Left ventricle myocardium superior (tissue), 1 donor: Measurements from ENCODE around the gene NDUFB10. TPM values are rescaled to one million over a fixed set of nuclear protein-coding genes. Genes with fewer than 3 reads are reported as not detected.
A peak's percentile ranks its signal among the peaks of the same experiment; 100 is the strongest.

Experiments
- ATAC-seq: fragments of 200-7000 bp; cut with Tn5 transposase; one replicate; pipeline ENCODE4 v1.9.1; 2020; ENCODE audit warnings: mild to moderate bottlenecking, moderate library complexity
- DNase-seq: peaks from one replicate; pipeline ENCODE4 v3.0.0-alpha.2; 2020
- intact Hi-C: fragments of 100-400 bp; cut with micrococcal nuclease; formaldehyde crosslinking; loops from one replicate; pipeline ENCODE4 v1.11.0; 2022
- total RNA-seq: library from RNA; stranded (reverse); fragmentation: NEBNext Ultra II Directional; extraction: Animal tissue kit (Norgen Biotek cat#: 25700); gene quantifications from one replicate; pipeline ENCODE4 v1.2.1, GENCODE V29; 2021
- donor health status: DM: no; HTN: yes; CAD: no; lungs with severe emphysema.

The NDUFB10 gene
- total RNA-seq, 1 donor from 2014 or later: 769 TPM

DNA sequence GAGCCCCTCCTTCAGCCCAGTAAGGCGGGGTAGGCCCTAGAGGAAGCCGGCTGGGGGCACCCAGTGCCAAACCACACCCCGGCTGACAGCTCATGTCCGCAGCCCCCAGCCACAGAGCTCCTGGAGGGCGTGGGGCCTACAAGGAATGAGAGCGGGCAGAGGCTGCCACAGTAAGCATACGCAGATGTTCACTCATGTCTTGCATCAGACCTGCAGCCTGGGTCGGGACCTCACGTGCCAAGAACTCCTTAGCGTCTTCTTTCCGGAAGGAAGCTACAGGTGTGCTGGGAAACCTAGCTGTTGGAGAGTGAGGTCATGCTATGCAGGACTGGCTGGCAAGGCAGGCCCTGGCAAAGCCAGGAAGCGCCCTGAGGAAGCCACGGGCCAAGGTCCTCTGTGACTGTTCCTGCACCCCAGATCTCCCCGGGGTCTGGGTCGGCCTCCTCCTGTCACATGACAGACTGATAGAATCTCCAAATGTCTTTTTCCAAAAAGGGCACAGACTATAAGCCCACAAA, 48.7 kb downstream of the NDUFB10 start:
- intact Hi-C loops: no loop called here
- peak; percentile 41 for DNase-seq
- no peak for ATAC-seq

DNA sequence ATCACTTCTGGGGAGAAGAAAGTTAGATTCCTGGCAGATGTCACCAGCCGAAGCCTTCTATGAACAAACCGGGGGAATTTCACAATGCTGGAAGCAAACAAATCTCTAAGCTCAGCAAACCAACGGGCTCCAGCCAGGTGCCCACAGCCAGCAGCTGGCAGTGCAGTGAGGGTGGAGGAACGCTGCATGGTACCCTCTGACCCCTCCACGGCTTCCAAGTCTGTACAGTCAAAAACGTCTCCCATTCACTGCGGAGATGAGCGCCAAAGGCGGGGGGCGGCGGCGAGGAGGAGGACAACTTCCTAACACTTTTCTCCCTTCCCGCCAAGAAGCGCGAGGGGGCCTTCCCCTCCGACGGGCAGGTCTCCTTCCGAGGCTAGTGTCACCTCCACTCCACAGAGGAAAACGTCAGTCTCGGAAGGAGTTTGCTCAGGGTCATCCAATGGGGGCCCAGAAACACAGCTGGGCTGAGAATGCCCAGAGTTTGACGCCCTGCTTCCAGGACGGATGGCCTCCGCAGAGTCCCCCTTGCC, 49.4 kb downstream of the NDUFB10 start:
- DNase-seq (peak; percentile 36), ATAC-seq (no peak)
- intact Hi-C loops: no loop called here

- peak; percentile 3 for ATAC-seq
- intact Hi-C loops: no loop called here
- DNase-seq: peak; percentile 49
Measured at GRCh38 chr16:2009164-2009711, 49.9 kb downstream of the NDUFB10 start.

DNA sequence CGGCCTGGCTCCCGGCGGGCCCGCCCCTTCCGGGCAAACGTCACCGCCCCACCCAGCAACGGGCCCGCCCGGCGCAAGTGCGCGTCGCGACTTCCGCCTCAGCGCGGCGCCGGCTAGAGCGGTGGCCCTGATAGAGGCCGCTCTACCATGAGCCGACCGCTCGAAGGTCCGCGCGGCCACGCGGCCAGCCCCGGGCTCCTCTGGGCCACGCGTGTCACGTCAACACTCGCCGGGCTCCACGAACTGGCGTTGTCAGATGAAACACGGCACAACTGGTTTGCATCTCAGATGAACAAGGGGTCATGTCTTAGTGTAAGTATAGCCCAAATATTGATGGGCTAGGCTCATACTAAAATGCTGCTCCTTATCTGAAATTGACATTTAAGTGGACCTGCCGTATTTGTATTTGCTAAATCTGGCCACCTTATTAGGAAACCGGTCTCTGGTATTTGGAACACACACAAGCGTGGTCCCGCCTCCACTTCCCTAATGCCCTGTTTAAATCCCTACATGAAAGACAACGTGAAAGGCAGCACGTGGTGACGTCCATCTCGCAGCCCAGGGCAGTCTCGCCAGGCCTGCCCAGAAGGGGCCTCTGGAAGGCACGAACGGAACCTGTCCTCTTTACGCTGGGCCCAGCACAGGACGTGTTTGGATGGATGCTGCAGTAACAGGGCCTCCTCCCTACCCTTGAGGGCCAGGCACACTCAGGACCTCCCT, 50.6 kb downstream of the NDUFB10 start, which contains the start of gene ZNF598:
Gene ZNF598 (minus strand): TSS at position 31 of the 720 bp plus-strand sequence.
- ATAC-seq (peak; percentile 96), DNase-seq (peak; percentile 93)
- intact Hi-C loops: no loop called here

Other genes starting within 250 kb of the NDUFB10 start
- gene NME3, start 188.0 kb upstream of the NDUFB10 start, total RNA-seq: 38.3 TPM
- 8.1 TPM for gene EME2, start 186.7 kb upstream of the NDUFB10 start, total RNA-seq
- 85.9 TPM for gene MRPS34, start 186.4 kb upstream of the NDUFB10 start, total RNA-seq
- 40.8 TPM for gene SPSB3, start 177.0 kb upstream of the NDUFB10 start, total RNA-seq
- 36.6 TPM for gene NUBP2, start 176.6 kb upstream of the NDUFB10 start, total RNA-seq
- not detected for gene IGFALS, start 165.8 kb upstream of the NDUFB10 start, total RNA-seq
- gene HAGH, start 132.7 kb upstream of the NDUFB10 start, total RNA-seq: 182 TPM
- gene FAHD1, start 132.3 kb upstream of the NDUFB10 start, total RNA-seq: 30.0 TPM
- gene MEIOB, start 87.4 kb upstream of the NDUFB10 start, total RNA-seq: not detected
- not detected for gene HS3ST6, start 41.1 kb upstream of the NDUFB10 start, total RNA-seq
- 25.9 TPM for gene MSRB1, start 16.3 kb upstream of the NDUFB10 start, total RNA-seq
- 315 TPM for gene RPL3L, start 4.8 kb upstream of the NDUFB10 start, total RNA-seq
- gene RPS2, start 5.3 kb downstream of the NDUFB10 start, total RNA-seq: 788 TPM
- not detected for gene RNF151, start 7.3 kb downstream of the NDUFB10 start, total RNA-seq
- gene TBL3, start 12.5 kb downstream of the NDUFB10 start, total RNA-seq: 24.4 TPM
- gene NOXO1, start 21.9 kb downstream of the NDUFB10 start, total RNA-seq: not detected
- gene GFER, start 24.7 kb downstream of the NDUFB10 start, total RNA-seq: 32.2 TPM
- 1.0 TPM for gene SYNGR3, start 30.4 kb downstream of the NDUFB10 start, total RNA-seq
- gene ZNF598, start 50.3 kb downstream of the NDUFB10 start, total RNA-seq: 16.0 TPM
- not detected for gene NPW, start 60.2 kb downstream of the NDUFB10 start, total RNA-seq
- 235 TPM for gene NHERF2, start 67.4 kb downstream of the NDUFB10 start, total RNA-seq
- gene NTHL1, start 88.3 kb downstream of the NDUFB10 start, total RNA-seq: 22.7 TPM
- 83.0 TPM for gene TSC2, start 88.4 kb downstream of the NDUFB10 start, total RNA-seq
- gene PKD1, start 176.4 kb downstream of the NDUFB10 start, total RNA-seq: 92.9 TPM
- gene RAB26, start 189.1 kb downstream of the NDUFB10 start, total RNA-seq: 1.7 TPM
- gene TRAF7, start 196.2 kb downstream of the NDUFB10 start, total RNA-seq: 21.4 TPM
- gene CASKIN1, start 237.1 kb downstream of the NDUFB10 start, total RNA-seq: 9.2 TPM
- 29.9 TPM for gene MLST8, start 245.9 kb downstream of the NDUFB10 start, total RNA-seq